Spleen (tissue), 11 donors: ENCODE results near the gene PHF24. TPM values are rescaled to one million over a fixed set of nuclear protein-coding genes. Genes with fewer than 3 reads are reported as not detected.
"Not testable (repeated sequence)": the region's sequence is repeated elsewhere in the genome, so short reads cannot be mapped to it uniquely, and the experiment has no call there.

ENCODE experiments used
- DNase-seq: peaks from one replicate; pipeline ENCODE4 v3.0.0-alpha.2; 2020
- H3K27ac ChIP-seq, 8 donors: fragments of 200-600 bp; sonication (generic) in 7 of 8; 1 replicate in 4 of 8; 2 replicates in 4 of 8; pipeline versions ENCODE4 v1.5.0 to v1.8.0; 2016 to 2021; ENCODE audit warnings: inconsistent platforms in 4 of 8, mild to moderate bottlenecking in 4 of 8, moderate library complexity in 1 of 8
- H3K27me3 ChIP-seq, 7 donors: fragments of 200-600 bp; sonication (generic) in 6 of 7; replicated peaks in 1 of 7; 1 replicate in 4 of 7; 2 replicates in 3 of 7; pipeline versions ENCODE4 v1.5.0 to v1.8.0; 2016 to 2021; ENCODE audit warnings: inconsistent platforms in 3 of 7, mild to moderate bottlenecking in 1 of 7
- H3K36me3 ChIP-seq, 6 donors: fragments of 200-600 bp; sonication (generic) in 5 of 6; 1 replicate in 4 of 6; 2 replicates in 2 of 6; pipeline versions ENCODE4 v1.5.0 to v1.8.0; 2016 to 2021; ENCODE audit warnings: inconsistent platforms in 2 of 6
- H3K4me1 ChIP-seq, 6 donors: fragments of 200-600 bp; sonication (generic) in 5 of 6; 1 replicate in 3 of 6; 2 replicates in 3 of 6; pipeline versions ENCODE4 v1.5.0 to v1.8.0; 2016 to 2021; ENCODE audit warnings: inconsistent platforms in 3 of 6
- H3K4me3 ChIP-seq, 8 donors: fragments of 200-600 bp; sonication (generic) in 7 of 8; 1 replicate in 4 of 8; 2 replicates in 4 of 8; pipeline versions ENCODE4 v1.5.0 to v1.8.0; 2016 to 2021; ENCODE audit warnings: inconsistent platforms in 4 of 8, mild to moderate bottlenecking in 4 of 8, moderate library complexity in 2 of 8
- H3K9me3 ChIP-seq, 8 donors: fragments of 200-600 bp; sonication (generic) in 7 of 8; 1 replicate in 4 of 8; 2 replicates in 4 of 8; pipeline versions ENCODE4 v1.5.0 to v1.8.0; 2016 to 2021; ENCODE audit warnings: inconsistent platforms in 4 of 8
- CTCF ChIP-seq, 11 experiments: fragments of 200-600 bp in 7 of 11; fragments of 450-650 bp in 4 of 11; sonication (generic) in 4 of 11; IDR thresholded peaks in 8 of 11; conservative IDR thresholded peaks in 3 of 11; 1 replicate in 7 of 11; 2 replicates in 4 of 11; pipeline versions ENCODE4 v1.4.0 to v1.8.0; 2016 to 2021; ENCODE audit warnings: antibody characterized with exemption in 11 of 11, inconsistent platforms in 4 of 11, mild to moderate bottlenecking in 1 of 11
- POLR2A ChIP-seq, 3 donors: fragments of 450-650 bp; IDR thresholded peaks; one replicate each; pipeline ENCODE4 v1.5.1; 2017; ENCODE audit warnings: antibody characterized with exemption in 3 of 3, mild to moderate bottlenecking in 1 of 3
- POLR2AphosphoS5 ChIP-seq, 3 donors: sonication (generic); formaldehyde crosslinking; IDR thresholded peaks; one replicate each; pipeline ENCODE4 v1.5.1; 2017; ENCODE audit warnings: antibody characterized with exemption in 3 of 3
- WGBS, 5 donors: extraction: QIAGEN DNeasy Blood & Tissue Kit in 3 of 5; methylation state at CpG; one replicate each; pipeline versions ENCODE4 v1.1.5 to v1.1.7; 2013 to 2018; 5-methylcytosine and 5-hydroxymethylcytosine counted together
- intact Hi-C: fragments of 100-400 bp; cut with DNase I; formaldehyde crosslinking; loops from one replicate; pipeline ENCODE4 v1.15.0; 2023; ENCODE audit warnings: low total_unique reads
- polyA plus RNA-seq, 3 donors: library from polyadenylated mRNA; stranded (reverse); fragments of 200-250 nt; gene quantifications; one replicate each; pipeline ENCODE4 v1.2.1, GENCODE V29; 2013
- total RNA-seq, 7 donors: library from RNA; depleted of rRNA in 3 of 7; stranded (reverse); fragments of >200 nt in 3 of 7; fragmentation: NEBNext Ultra II Directional in 4 of 7; extraction: Animal tissue kit (Norgen Biotek cat#: 25700) in 4 of 7; gene quantifications; one replicate each; pipeline versions ENCODE4 v1.1.0 to v1.2.1, GENCODE V29; 2016 to 2021
- donor health status: healthy with polysubstance abuse.
- donor health status: DM: no; HTN: no; CAD: no; lungs with moderate emphysema.
- donor health status: DM: no; HTN: no; CAD: no.
- donor health status: Bipolar disorder and iron deficiency.
- donor health status: healthy.
- donor health status: DM: no; HTN: no; CAD: no.
- donor health status: DM: yes; HTN: yes; CAD: no.

The PHF24 gene
- total and polyA plus RNA-seq, 10 donors: 0.17 to 2.4 (median 0.37) TPM

DNA sequence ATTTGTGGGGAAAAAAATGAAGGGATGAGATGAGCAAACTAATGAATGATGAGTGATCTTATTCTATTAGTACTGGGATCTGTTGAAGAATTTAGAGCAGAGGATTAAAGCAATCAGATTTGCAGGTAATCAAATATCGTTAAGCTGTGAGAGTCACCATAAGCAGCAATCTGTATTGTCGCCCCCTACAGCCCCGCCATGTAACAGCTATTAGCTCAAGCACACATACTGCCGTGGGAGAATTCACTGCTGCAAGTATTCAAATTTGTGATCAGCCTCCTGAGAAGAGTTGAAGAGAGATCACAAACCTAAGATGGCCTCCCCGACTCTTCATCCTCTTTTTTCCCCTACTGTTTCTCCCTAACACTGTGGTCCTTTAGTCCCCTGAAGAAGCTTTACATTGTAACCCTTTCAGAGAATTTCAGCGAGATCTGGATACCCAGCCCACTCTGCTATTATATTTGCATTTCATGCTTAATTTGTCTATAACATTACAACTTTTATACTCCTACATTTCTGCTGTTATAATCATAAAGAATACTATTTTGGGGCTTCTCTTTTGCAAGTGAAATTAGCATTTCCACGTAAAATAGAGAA is 28.5 kb upstream of the PHF24 start:
- no peak for DNase-seq
- H3K4me1 ChIP-seq: no peaks in the 10 kb centered on the region
- WGBS, 5 donors: 25 to 36% (median 30%) methylated on average over 7 of the region's 7 CpGs
- TF ChIP-seq POLR2A (IDR thresholded peaks at IDR 0.05) (no peak), CTCF (IDR thresholded peaks at IDR 0.05 in 8 of 11, conservative IDR thresholded peaks at IDR 0.05 in 3 of 11) (peak in 7 of 11 experiments; percentile 17 to 57 (median 42))
- H3K4me3 ChIP-seq: no peak overlapping the region
- intact Hi-C loops: no loop called here
- H3K27me3 ChIP-seq: peaks cover 0 to 29% (median 0%) of the 10 kb centered on the region in 7 donors
- H3K27ac ChIP-seq: no peak overlapping the region
- H3K9me3 ChIP-seq: peaks cover 3 to 17% (median 14%) of the 10 kb centered on the region in 8 donors
- no peaks in the 10 kb centered on the region for H3K36me3 ChIP-seq

- H3K27me3 ChIP-seq: peaks cover 0 to 16% (median 0%) of the 10 kb centered on the region in 7 donors
- H3K4me3 ChIP-seq, H3K4me1 ChIP-seq, intact Hi-C loops, H3K36me3 ChIP-seq, DNase-seq, H3K27ac ChIP-seq, H3K9me3 ChIP-seq: not testable (repeated sequence)
These were observed 18.1 kb upstream of the PHF24 start for GRCh38 chr9:34939989-34940388.

- Histone ChIP-seq H3K27me3 (peaks cover 0 to 20% (median 0%) of the 10 kb centered on the region in 7 donors), H3K36me3 (no peaks in the 10 kb centered on the region), H3K4me1 (no peaks in the 10 kb centered on the region), H3K27ac (no peak overlapping the region), H3K9me3 (no peaks in the 10 kb centered on the region), H3K4me3 (no peak overlapping the region)
- TF ChIP-seq POLR2AphosphoS5 (IDR thresholded peaks at IDR 0.05): no peak
- no peak for TF ChIP-seq POLR2A (IDR thresholded peaks at IDR 0.05)
- TF ChIP-seq CTCF (IDR thresholded peaks at IDR 0.05 in 8 of 11, conservative IDR thresholded peaks at IDR 0.05 in 3 of 11): no peak
- 60 to 81% (median 69%) methylated on average over 2 of the region's 2 CpGs for whole genome bisulfite sequencing, 5 donors
- no peak for DNase-seq
- intact Hi-C loops: no loop called here
These were observed 9.6 kb upstream of the PHF24 start for GRCh38 chr9:34948451-34948850.

GRCh38 chr9:34954225-34954624 is 3.9 kb upstream of the PHF24 start:
- Histone ChIP-seq H3K4me3 (no peak overlapping the region), H3K27ac (no peak overlapping the region), H3K9me3 (no peaks in the 10 kb centered on the region), H3K4me1 (peaks cover 0 to 15% (median 7%) of the 10 kb centered on the region in 6 donors), H3K36me3 (no peaks in the 10 kb centered on the region), H3K27me3 (peaks cover 0 to 64% (median 28%) of the 10 kb centered on the region in 7 donors)
- DNase-seq: no peak
- intact Hi-C loops: no loop called here
- no peak for TF ChIP-seq POLR2AphosphoS5 (IDR thresholded peaks at IDR 0.05)
- TF ChIP-seq CTCF (IDR thresholded peaks at IDR 0.05 in 8 of 11, conservative IDR thresholded peaks at IDR 0.05 in 3 of 11): no peak
- no peak for TF ChIP-seq POLR2A (IDR thresholded peaks at IDR 0.05)
- WGBS, 5 donors: 91 to 100% (median 92%) methylated on average over 2 of the region's 2 CpGs

- H3K36me3 ChIP-seq, H3K4me3 ChIP-seq, H3K27ac ChIP-seq, intact Hi-C loops, H3K9me3 ChIP-seq, DNase-seq: not testable (repeated sequence)
- Histone ChIP-seq H3K27me3 (peaks cover 0 to 75% (median 40%) of the 10 kb centered on the region in 7 donors), H3K4me1 (peaks cover 0 to 15% (median 7%) of the 10 kb centered on the region in 6 donors)
- WGBS, 5 donors: 89 to 96% (median 91%) methylated on average over 7 of the region's 7 CpGs
These were observed 2.0 kb upstream of the PHF24 start for GRCh38 chr9:34956066-34956465.
